GM12873 (cell line): Measurements from ENCODE around the gene FBXO34.

ENCODE experiments used
- CTCF ChIP-seq: IDR thresholded peaks from 2 replicates; pipeline ENCODE4 v1.5.1; 2012; ENCODE audit warnings: low read depth, mild to moderate bottlenecking, moderate library complexity, low read length, control low read depth; ENCODE audit not compliant: insufficient read depth; ENCODE audit errors: missing control alignments

FBXO34 gene

GRCh38 chr14:55298500-55298822, 27.2 kb downstream of the FBXO34 start:
- TF ChIP-seq CTCF, result no peak

GRCh38 chr14:55301437-55302121, 30.4 kb downstream of the FBXO34 start:
- TF ChIP-seq CTCF, result no peak

- no peak for TF ChIP-seq CTCF
Measured at GRCh38 chr14:55302367-55303124, 31.3 kb downstream of the FBXO34 start.

GRCh38 chr14:55303125-55303499, 31.9 kb downstream of the FBXO34 start:
- TF ChIP-seq CTCF, result no peak

- TF ChIP-seq CTCF, result no peak
Measured at GRCh38 chr14:55303691-55304145, 32.5 kb downstream of the FBXO34 start.

- no peak for TF ChIP-seq CTCF
Measured at GRCh38 chr14:55306938-55307589, 35.8 kb downstream of the FBXO34 start.

- no peak for TF ChIP-seq CTCF
Measured at GRCh38 chr14:55309154-55309553, 37.9 kb downstream of the FBXO34 start.
